Activated CD4-positive, alpha-beta T cell treated with anti-CD3 and anti-CD28 coated beads for 24 hours (primary cell): ENCODE data around the gene TAOK3.

ENCODE experiments used
- DNase-seq, 2 donors: peaks; one replicate each; pipeline ENCODE4 v3.0.0-alpha.2; 2020; ENCODE audit warnings: low read depth in 2 of 2

Gene TAOK3

GRCh38 chr12:118212606-118213005 is 160.1 kb downstream of the TAOK3 start:
- no peak for DNase-seq

- no peak for DNase-seq
Observed at GRCh38 chr12:118206107-118206412, 166.6 kb downstream of the TAOK3 start.

GRCh38 chr12:118193958-118194357 is 178.7 kb downstream of the TAOK3 start:
- DNase-seq: no peak

- DNase-seq: no peak
Observed at GRCh38 chr12:118193477-118193876, 179.2 kb downstream of the TAOK3 start.

GRCh38 chr12:118190266-118190665 is 182.4 kb downstream of the TAOK3 start:
- DNase-seq: no peak

GRCh38 chr12:118189741-118190191 is 182.9 kb downstream of the TAOK3 start:
- no peak for DNase-seq

- DNase-seq: no peak
Observed at GRCh38 chr12:118188690-118189371, 183.9 kb downstream of the TAOK3 start.

- DNase-seq: no peak
Observed at GRCh38 chr12:118187751-118188435, 184.8 kb downstream of the TAOK3 start.

GRCh38 chr12:118185602-118186397 is 186.9 kb downstream of the TAOK3 start:
- no peak for DNase-seq

- no peak for DNase-seq
Observed at GRCh38 chr12:118183711-118184110, 189.0 kb downstream of the TAOK3 start.

- no peak for DNase-seq
Observed at GRCh38 chr12:118183155-118183554, 189.6 kb downstream of the TAOK3 start.

- no peak for DNase-seq
Observed at GRCh38 chr12:118175823-118176447, 196.8 kb downstream of the TAOK3 start.

- no peak for DNase-seq
Observed at GRCh38 chr12:118166946-118167345, 205.8 kb downstream of the TAOK3 start.

GRCh38 chr12:118164798-118165486 is 207.8 kb downstream of the TAOK3 start:
- DNase-seq: no peak

- no peak for DNase-seq
Observed at GRCh38 chr12:118160536-118160935, 212.2 kb downstream of the TAOK3 start.

GRCh38 chr12:118151755-118152154 is 221.0 kb downstream of the TAOK3 start:
- no peak for DNase-seq

- no peak for DNase-seq
Observed at GRCh38 chr12:118150625-118151024, 222.1 kb downstream of the TAOK3 start.

GRCh38 chr12:118148287-118148686 is 224.4 kb downstream of the TAOK3 start:
- DNase-seq: no peak

- no peak for DNase-seq
Observed at GRCh38 chr12:118145798-118146156, 226.9 kb downstream of the TAOK3 start.

- no peak for DNase-seq
Observed at GRCh38 chr12:118145113-118145797, 227.5 kb downstream of the TAOK3 start.

GRCh38 chr12:118144499-118144898 is 228.2 kb downstream of the TAOK3 start:
- no peak for DNase-seq
